ENCODE data around the gene SEMA3B. TPM values are rescaled to one million over a fixed set of nuclear protein-coding genes. Genes with fewer than 3 reads are reported as not detected.

SEMA3B gene
- total RNA-seq, 1 experiment from 2014 or later, result 7.3 TPM

GRCh38 chr3:50272911-50273688, 4.2 kb downstream of the SEMA3B start (continued):
- TF ChIP-seq PREB (CRISPR knock-in tag; IDR thresholded peaks at IDR 0.05; ENCODE audit: borderline replicate concordance) (no peak), HMGXB4 (CRISPR knock-in tag; IDR thresholded peaks at IDR 0.05) (0 out of 2 replicates have a peak, but pooled peaks have one; percentile 48), ZNF232 (CRISPR knock-in tag; IDR thresholded peaks at IDR 0.05) (no peak; the same call in 1 of the 2 replicates), USF1 (CRISPR knock-in tag; IDR thresholded peaks at IDR 0.05) (no peak), ETV6 (CRISPR knock-in tag; IDR thresholded peaks at IDR 0.05) (peak; percentile 76), IRF2 (CRISPR knock-in tag; IDR thresholded peaks at IDR 0.05; ENCODE audit: borderline replicate concordance, low read depth) (no peak), FOXP1 (CRISPR knock-in tag; IDR thresholded peaks at IDR 0.05; ENCODE audit: borderline replicate concordance) (no peak), NR1H2 (CRISPR knock-in tag; IDR thresholded peaks at IDR 0.05) (no peak), TP53 (CRISPR knock-in tag; IDR thresholded peaks at IDR 0.05) (no peak), ZMAT4 (CRISPR knock-in tag; IDR thresholded peaks at IDR 0.05) (no peak), CTCF (IDR thresholded peaks at IDR 0.05) (peak; percentile 97), KAT7 (CRISPR knock-in tag; IDR thresholded peaks at IDR 0.05; ENCODE audit: borderline replicate concordance) (no peak), NR2C2 (CRISPR knock-in tag; IDR thresholded peaks at IDR 0.05) (no peak), MAX (CRISPR knock-in tag; IDR thresholded peaks at IDR 0.05) (peak; percentile 50; the same call in 1 of the 2 replicates), ZNF281 (CRISPR knock-in tag; IDR thresholded peaks at IDR 0.05) (no peak), SMAD3 (CRISPR knock-in tag; IDR thresholded peaks at IDR 0.05; ENCODE audit: borderline replicate concordance) (no peak), AR (CRISPR knock-in tag; IDR thresholded peaks at IDR 0.05) (no peak), ZNF416 (CRISPR knock-in tag; IDR thresholded peaks at IDR 0.05) (no peak), TEAD4 (CRISPR knock-in tag; IDR thresholded peaks at IDR 0.05) (no peak), NFATC4 (CRISPR knock-in tag; IDR thresholded peaks at IDR 0.05) (no peak), SOX15 (CRISPR knock-in tag; IDR thresholded peaks at IDR 0.05) (no peak), E2F1 (CRISPR knock-in tag; IDR thresholded peaks at IDR 0.05) (no peak), JAZF1 (CRISPR knock-in tag; IDR thresholded peaks at IDR 0.05) (no peak), GTF2I (CRISPR knock-in tag; conservative IDR thresholded peaks at IDR 0.05) (no peak), CDX4 (CRISPR knock-in tag; IDR thresholded peaks at IDR 0.05; ENCODE audit: borderline replicate concordance) (no peak)
